IPS-20b (cell line): Measurements from ENCODE around the gene ARMH1.

Experiments
- H3K27ac ChIP-seq: one replicate; pipeline ENCODE4 v1.5.1; 2013; ENCODE audit warnings: low read length
- H3K27me3 ChIP-seq: 2 replicates; pipeline ENCODE4 v1.6.1; 2013; ENCODE audit warnings: mild to moderate bottlenecking, low read length, inconsistent platforms; ENCODE audit not compliant: insufficient read depth
- H3K36me3 ChIP-seq: 2 replicates; pipeline ENCODE4 v1.6.1; 2013; ENCODE audit warnings: low read depth, mild to moderate bottlenecking, inconsistent platforms, low read length, moderate library complexity; ENCODE audit not compliant: insufficient read depth
- H3K4me1 ChIP-seq: 2 replicates; pipeline ENCODE4 v1.6.1; 2013; ENCODE audit warnings: mild to moderate bottlenecking, control low read depth, inconsistent platforms, low read length, moderate library complexity; ENCODE audit not compliant: insufficient read depth
- H3K4me3 ChIP-seq: 2 replicates; pipeline ENCODE4 v1.5.1; 2013; ENCODE audit warnings: mild to moderate bottlenecking, low read length, inconsistent platforms
- H3K9ac ChIP-seq: 2 replicates; pipeline ENCODE4 v1.6.1; 2013; ENCODE audit warnings: low read depth, mild to moderate bottlenecking, inconsistent platforms, low read length, moderate library complexity
- H3K9me3 ChIP-seq: 2 replicates; pipeline ENCODE4 v1.6.1; 2013; ENCODE audit warnings: mild to moderate bottlenecking, low read depth, low read length, inconsistent platforms; ENCODE audit not compliant: insufficient read depth

ARMH1 gene

DNA sequence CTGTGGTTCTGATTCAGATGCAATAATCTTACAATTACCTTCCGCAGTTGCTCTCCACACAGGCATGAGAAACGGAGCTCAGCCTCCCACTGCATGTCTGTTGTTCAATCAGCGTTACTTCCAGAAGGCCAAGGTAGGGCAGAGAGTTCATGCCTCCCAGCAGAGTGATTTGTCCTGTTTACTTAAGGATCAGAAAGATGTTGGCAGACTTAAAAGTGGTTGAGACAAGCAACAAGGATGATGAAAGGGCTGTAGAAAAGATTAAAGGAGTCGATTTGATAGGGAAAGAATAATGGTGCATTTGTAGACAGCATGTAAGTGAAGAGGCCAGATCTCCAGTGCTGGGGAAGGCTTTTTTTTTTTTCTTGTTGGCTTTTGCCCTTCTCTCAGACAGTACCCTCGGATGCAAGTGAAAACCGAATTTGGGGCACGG is 26.6 kb downstream of the ARMH1 start:
- no peaks in the 10 kb centered on the region for H3K36me3 ChIP-seq
- no peak overlapping the region for H3K27ac ChIP-seq
- H3K4me1 ChIP-seq = no peaks in the 10 kb centered on the region
- no peak overlapping the region for H3K4me3 ChIP-seq
- H3K9ac ChIP-seq = no peak overlapping the region
- no peaks in the 10 kb centered on the region for H3K9me3 ChIP-seq
- no peaks in the 10 kb centered on the region for H3K27me3 ChIP-seq

DNA sequence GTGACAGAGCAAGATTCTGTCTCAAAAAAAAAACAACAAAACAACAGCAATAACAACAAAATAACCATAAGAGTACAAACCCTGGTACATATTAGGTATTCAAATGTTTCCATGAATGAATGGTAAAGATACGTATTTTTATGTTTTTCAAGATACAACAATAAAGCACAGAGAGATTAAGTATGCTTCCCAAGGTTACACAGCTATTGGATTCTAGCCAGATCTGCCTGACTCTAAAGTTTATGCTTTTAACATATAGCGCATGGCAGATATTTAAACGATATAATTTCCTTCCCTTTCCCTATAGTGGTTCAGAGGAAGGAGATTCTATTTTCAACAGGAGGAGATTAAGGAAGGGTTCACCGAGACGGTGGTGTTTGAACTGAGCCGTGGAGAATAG is 31.0 kb downstream of the ARMH1 start:
- 0 out of 2 replicates have a peak, but pooled peaks cover 5% of the 10 kb centered on the region for H3K9me3 ChIP-seq
- no peaks in the 10 kb centered on the region for H3K27me3 ChIP-seq
- no peak overlapping the region for H3K4me3 ChIP-seq
- H3K9ac ChIP-seq = no peak overlapping the region
- no peaks in the 10 kb centered on the region for H3K36me3 ChIP-seq
- no peak overlapping the region for H3K27ac ChIP-seq
- peaks cover 4% of the 10 kb centered on the region; the same call in 1 of the 2 replicates for H3K4me1 ChIP-seq

DNA sequence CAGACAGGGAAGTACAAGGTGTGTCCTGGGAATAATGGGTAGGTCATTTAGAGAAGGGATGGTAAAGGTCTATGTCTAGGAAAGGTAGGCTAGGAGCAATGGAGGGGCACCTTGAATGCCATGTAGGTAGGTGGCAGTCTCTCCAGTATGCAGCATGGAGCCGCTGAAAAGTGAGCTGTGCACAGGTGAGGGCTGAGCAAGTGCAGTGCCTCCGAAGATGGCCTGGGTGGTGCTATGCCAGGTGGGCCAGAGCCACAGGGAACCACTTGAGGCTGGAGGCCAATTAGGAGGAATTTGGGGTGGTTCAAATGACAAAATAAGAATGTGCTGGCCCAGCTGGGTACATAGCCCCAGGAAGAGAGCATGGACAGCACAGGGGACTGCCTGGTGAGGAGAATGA is 31.4 kb downstream of the ARMH1 start:
- peaks cover 4% of the 10 kb centered on the region; the same call in 1 of the 2 replicates for H3K4me1 ChIP-seq
- H3K36me3 ChIP-seq = no peaks in the 10 kb centered on the region
- no peaks in the 10 kb centered on the region for H3K27me3 ChIP-seq
- 0 out of 2 replicates have a peak, but pooled peaks cover 5% of the 10 kb centered on the region for H3K9me3 ChIP-seq
- H3K9ac ChIP-seq = no peak overlapping the region
- no peak overlapping the region for H3K27ac ChIP-seq
- H3K4me3 ChIP-seq = no peak overlapping the region

DNA sequence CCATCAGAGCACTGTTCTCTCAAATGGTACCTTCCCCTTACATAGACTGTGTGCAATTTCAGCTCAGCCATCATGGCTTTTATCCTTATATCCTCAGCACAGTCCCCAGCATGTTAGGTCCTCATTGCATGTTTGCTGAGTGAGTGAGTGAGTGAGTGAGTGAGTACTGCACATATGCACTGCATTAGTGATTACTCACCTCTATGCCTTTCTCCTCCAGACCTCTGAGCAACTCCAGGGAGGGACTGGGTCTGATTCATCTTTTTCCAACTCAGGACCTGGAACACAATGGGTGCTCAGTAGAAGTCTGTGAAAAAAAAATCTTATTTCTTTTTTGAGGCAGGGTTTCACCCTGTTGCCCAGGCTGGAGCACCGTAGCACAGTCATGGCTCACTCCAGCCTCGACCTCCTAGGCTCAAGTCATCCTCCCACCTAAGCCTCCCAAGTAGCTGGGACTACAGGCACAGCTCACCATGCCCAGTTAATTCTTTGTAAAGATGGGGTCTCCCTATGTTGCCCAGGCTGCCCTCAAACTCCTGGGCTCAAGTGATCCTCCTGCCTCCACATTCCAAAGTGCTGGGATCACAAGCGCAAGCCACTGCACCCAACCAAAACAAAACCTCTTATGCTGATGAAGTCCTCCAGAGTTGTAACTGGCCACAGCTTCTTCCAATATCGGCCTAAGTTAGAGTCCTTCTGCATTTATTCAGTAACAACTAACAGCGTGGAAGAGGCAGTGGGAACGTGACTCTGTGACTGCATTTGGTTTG is 32.8 kb downstream of the ARMH1 start:
- H3K4me1 ChIP-seq = peaks cover 4% of the 10 kb centered on the region; the same call in 1 of the 2 replicates
- no peak overlapping the region for H3K9ac ChIP-seq

DNA sequence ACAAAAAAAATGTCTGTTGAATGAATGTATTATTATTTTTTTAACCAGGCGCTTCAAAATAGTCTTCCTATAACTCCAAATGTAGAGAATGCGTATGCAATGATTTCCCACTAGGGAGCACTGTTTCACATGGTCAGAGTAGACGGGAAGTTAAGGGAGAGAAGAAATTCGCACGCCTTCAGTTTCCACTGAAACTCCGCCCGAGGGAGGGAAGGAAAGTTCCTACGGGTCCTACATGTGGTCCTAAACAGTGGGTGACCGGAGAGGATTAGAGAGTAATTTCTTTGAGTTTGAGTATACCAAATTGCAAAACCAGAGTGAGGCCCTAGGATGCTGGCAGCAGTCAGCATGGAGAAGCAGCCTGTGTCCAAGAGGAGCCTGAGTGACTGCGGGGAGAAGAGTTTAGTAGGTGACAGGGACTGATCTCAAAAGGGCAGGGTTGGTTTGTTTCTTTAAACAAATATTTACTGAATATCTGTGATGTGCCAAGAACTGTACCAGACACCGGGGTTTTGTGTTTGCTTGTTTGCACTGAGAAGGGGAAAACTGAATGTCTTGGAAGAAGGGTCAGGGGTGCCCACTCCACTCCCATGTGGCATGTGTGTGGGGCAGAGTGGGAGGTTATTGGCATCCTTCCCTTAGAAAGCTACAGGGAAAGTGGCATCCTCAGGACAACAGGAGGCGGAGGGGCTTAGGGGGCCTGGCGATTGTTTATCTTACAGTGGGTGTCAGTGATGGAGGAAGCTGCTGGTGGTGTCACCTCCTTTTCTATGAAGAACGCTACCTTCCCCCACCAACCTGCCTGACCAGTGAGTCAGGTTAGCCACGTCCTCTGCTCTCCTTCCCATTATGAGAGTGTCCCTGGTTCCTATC is 33.7 kb downstream of the ARMH1 start:
- H3K36me3 ChIP-seq = no peaks in the 10 kb centered on the region
- H3K9ac ChIP-seq = no peak overlapping the region
- H3K27ac ChIP-seq = no peak overlapping the region
- 0 out of 2 replicates have a peak, but pooled peaks cover 5% of the 10 kb centered on the region for H3K9me3 ChIP-seq
- H3K4me1 ChIP-seq = peaks cover 4% of the 10 kb centered on the region; the same call in 1 of the 2 replicates
- no peaks in the 10 kb centered on the region for H3K27me3 ChIP-seq
- peak overlapping the region; percentile 25; the same call in 1 of the 2 replicates for H3K4me3 ChIP-seq

More for the DNA sequence above, 32.8 kb downstream of the ARMH1 start:
- Histone ChIP-seq H3K27ac (no peak overlapping the region), H3K9me3 (0 out of 2 replicates have a peak, but pooled peaks cover 5% of the 10 kb centered on the region), H3K36me3 (no peaks in the 10 kb centered on the region), H3K4me3 (no peak overlapping the region), H3K27me3 (no peaks in the 10 kb centered on the region)

DNA sequence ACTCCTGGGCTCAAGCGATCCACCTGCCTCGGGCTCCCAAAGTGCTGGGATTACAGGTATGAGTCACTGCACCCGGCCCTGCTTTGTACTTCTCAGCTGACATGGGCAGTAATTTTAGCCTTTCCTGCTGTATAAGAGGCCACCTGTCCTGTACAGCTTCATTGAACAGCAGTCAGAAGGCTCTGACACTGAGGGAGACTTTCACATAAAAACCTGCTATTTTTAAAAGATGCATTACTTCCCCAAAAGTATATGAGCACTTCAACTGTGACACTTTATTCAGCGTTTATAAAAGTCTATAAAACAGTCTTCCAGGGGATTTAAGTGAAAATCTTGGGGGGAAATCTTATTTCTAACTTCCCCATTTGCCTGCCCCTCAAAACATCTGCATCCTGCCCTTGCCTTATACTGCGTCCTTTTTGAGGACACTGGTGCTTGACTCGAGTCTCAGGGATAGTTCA is 38.8 kb downstream of the ARMH1 start:
- H3K27ac ChIP-seq = no peak overlapping the region
- H3K36me3 ChIP-seq = no peaks in the 10 kb centered on the region
- H3K9ac ChIP-seq = no peak overlapping the region
- H3K9me3 ChIP-seq = 0 out of 2 replicates have a peak, but pooled peaks cover 3% of the 10 kb centered on the region
- peaks cover 1% of the 10 kb centered on the region; the same call in 1 of the 2 replicates for H3K4me1 ChIP-seq
- H3K4me3 ChIP-seq = no peak overlapping the region
- H3K27me3 ChIP-seq = no peaks in the 10 kb centered on the region

DNA sequence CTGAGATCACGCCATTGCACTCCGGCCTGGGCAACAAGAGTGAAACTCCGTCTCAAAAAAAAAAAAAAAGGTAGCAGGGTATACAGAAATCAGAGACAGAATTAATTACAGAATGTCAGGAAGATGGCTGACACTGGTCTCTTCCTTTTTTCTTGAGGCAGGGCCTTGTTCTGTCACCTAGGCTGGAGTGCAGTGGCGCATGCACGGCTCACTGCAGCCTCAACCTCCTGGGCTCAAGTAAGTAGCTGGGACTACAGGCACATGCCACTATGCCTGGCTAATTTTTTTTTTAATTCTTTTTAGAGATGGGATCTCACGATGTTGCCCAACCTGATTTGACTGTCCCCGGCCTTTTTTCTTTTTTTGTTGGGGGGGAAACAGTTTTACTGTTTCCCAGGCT is 40.0 kb downstream of the ARMH1 start:
- H3K4me3 ChIP-seq = no peak overlapping the region
- no peaks in the 10 kb centered on the region for H3K4me1 ChIP-seq
- H3K9ac ChIP-seq = no peak overlapping the region
- H3K9me3 ChIP-seq = no peaks in the 10 kb centered on the region
- no peaks in the 10 kb centered on the region for H3K27me3 ChIP-seq
- H3K36me3 ChIP-seq = no peaks in the 10 kb centered on the region
- no peak overlapping the region for H3K27ac ChIP-seq

DNA sequence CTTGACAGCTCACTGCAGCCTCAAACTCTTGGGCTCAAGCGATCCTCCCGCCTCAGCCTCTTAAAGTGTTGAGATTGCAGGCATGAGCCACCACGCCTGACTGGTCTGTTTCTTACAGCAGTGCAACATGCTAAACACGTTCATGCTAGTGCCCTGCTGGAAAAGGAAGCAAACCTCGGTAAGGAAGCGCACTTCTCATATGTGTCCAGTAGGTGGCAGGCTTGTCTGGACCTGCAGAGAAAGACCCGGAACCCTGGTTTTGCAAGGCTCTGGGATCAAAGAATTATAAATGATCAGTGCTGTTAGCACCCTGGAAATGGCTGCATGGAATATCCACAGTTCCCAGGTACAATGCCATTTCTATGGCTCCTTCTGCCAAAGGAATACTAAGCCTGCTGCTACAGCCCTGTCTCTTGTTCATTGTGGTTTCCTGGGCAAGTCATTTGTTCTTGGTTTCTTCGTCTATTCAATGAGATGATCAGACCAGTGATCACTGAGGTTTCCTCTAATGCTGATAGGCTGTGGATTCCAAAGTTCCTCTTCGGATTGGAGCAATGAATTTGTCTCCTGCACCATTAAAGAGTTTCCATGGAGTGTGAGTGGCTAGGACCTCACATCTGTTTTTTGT is 40.5 kb downstream of the ARMH1 start:
- Histone ChIP-seq H3K27me3 (no peaks in the 10 kb centered on the region), H3K9ac (no peak overlapping the region), H3K36me3 (no peaks in the 10 kb centered on the region), H3K4me3 (no peak overlapping the region), H3K9me3 (no peaks in the 10 kb centered on the region), H3K4me1 (no peaks in the 10 kb centered on the region), H3K27ac (no peak overlapping the region)

DNA sequence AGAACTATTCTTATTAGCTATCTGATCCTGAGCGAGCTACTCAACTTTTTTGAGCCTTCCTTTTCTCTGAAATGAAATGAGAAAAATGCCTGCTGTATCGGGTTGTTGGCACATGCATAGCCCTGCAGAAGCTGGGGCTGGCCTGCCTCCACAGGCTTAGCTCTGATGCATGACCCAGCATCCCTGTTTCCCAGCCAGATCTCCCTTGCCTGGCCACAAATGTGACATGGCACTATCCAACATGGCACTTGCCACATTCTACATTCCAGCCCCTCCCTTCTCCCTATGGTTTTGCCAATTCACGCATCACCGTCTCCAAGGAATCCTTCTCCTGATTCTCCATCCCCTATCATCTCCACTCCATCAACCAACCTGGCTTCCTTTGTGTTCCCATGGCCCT is 42.6 kb downstream of the ARMH1 start:
- no peak overlapping the region for H3K27ac ChIP-seq
- H3K27me3 ChIP-seq = no peaks in the 10 kb centered on the region
- no peaks in the 10 kb centered on the region for H3K4me1 ChIP-seq
- H3K36me3 ChIP-seq = no peaks in the 10 kb centered on the region
- H3K9ac ChIP-seq = no peak overlapping the region
- no peaks in the 10 kb centered on the region for H3K9me3 ChIP-seq
- H3K4me3 ChIP-seq = no peak overlapping the region

DNA sequence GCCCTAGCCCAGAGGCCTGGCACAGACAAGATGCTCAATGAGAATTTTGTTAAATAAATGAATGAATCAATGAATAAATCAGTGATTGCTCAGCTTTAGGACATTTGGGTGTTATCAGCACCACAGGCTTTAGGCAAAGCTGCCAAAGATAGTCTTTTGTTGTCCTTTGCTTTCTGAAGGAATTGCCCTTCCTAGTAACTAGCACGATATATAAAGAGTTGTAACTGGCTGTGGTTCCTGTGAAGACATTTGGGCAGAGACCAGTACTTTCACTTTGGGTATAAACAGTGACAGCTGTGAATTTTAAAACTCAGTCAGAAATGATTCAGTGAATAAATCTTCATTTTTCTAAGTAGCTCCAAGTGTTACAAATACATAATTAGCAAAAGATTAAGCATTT is 43.1 kb downstream of the ARMH1 start:
- no peak overlapping the region for H3K9ac ChIP-seq

DNA sequence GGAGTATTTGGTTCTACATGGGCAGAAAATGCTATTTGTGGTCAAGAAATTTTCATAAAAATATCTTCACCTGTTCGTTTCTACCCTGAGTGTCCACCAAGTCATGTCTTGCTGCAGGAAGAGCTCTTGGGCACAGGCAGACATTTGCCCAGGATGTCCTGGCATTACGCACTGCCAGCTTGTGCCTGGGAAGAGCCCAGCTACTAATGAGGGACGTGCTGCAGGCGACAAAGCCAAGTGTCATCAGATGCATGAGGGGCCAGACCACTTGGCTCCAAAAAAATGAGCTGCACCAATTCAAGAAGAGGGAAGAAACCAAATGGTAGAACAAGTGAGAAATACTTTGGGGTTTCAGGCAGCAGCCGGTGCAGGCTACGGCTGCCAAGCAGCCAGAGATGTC is 43.6 kb downstream of the ARMH1 start:
- Histone ChIP-seq H3K4me3 (no peak overlapping the region), H3K36me3 (no peaks in the 10 kb centered on the region), H3K27me3 (no peaks in the 10 kb centered on the region), H3K4me1 (no peaks in the 10 kb centered on the region), H3K9ac (no peak overlapping the region), H3K27ac (no peak overlapping the region), H3K9me3 (no peaks in the 10 kb centered on the region)

More for the DNA sequence above, 43.1 kb downstream of the ARMH1 start:
- Histone ChIP-seq H3K4me1 (no peaks in the 10 kb centered on the region), H3K9me3 (no peaks in the 10 kb centered on the region), H3K36me3 (no peaks in the 10 kb centered on the region), H3K27ac (no peak overlapping the region), H3K27me3 (no peaks in the 10 kb centered on the region), H3K4me3 (no peak overlapping the region)
